RCC 7860 (cell line): ENCODE measurements around the gene NGEF.

Source experiments
- DNase-seq: peaks from one replicate; pipeline ENCODE4 v3.0.0-alpha.2; 2015; ENCODE audit warnings: low spot score
- FAIRE-seq: peaks from 2 replicates; lab custom pipeline; 2012; peaks lifted over from hg19 to GRCh38; lab: Jason Lieb, UNC

NGEF gene

DNA sequence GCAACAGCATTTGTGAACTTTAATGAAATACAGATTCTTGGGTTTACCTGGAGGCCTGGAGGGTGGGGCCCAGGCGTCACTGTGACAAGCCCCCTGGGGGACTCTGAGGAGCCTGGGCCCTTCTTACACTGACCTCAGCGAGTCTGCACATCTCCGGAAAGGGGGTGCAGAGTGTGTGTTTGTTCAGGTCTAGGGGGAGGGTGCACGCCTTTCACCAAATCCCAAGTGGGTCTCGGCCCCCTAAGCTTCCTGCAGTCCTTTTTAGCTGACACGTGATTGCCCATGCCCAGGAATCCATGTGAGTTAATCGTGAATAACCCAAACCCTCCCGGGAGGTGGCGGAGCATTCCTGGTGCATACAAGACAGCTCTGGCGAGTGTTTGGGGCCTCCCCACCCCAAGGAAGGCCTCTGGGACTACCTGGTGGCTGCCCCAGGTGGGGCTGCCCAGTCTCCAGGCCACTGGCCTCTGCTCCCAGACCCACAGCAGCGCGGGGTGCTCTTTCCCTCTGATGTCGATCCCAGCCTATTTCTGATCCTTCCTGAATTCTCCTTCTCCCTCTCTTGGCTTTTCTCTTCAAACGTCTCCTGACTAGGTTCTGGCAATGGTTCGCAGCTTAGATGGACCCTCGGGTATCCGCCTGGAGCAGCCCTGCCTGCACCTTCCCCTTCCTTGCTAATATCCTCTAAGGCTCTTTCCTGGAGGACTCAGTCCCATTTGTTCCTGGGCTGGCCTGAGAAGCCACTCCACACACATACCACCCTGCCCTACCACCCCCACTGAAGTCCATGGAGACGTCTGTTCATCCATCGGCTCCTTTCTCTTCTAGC is 10.0 kb downstream of the NGEF start:
- FAIRE-seq (no peak), DNase-seq (no peak)

GRCh38 chr2:233000886-233001750 is 11.9 kb downstream of the NGEF start:
- DNase-seq = no peak
- FAIRE-seq = no peak

DNA sequence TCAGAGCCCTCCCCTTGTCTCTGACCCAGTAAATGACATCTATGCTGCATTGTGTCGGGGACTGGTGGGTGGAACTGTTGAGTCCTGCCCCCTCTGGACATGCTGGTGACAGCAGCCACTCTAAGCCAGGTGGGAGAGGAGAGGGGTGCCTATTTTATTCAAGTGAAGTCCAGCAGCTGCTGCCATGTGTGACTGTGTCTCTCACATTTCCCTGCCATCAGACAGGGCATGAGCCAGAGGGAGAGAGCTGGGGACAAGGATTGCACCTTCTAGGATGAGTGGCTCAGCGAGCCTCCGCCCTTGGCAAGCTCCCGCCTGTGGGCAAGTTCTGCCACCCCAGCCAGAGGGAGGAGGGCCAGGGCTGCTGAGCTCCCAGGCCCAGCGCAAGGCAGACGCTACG is 13.7 kb downstream of the NGEF start:
- DNase-seq = no peak
- no peak for FAIRE-seq

DNA sequence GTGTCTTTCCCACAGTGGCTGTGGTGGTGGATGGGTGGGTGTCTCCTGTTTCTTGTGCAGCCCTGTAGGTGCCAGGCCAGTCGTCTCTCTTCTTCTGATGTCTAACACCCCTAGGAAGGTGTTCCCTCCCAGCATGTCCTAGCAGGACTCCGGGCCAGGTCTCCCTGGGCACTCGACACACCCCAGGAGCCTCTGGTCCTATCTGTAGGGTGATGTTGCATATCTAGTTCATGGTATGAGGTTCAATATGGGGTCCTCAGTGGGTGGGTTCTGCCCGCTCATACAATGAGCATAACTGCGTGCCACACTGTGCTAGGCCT is 14.4 kb downstream of the NGEF start:
- no peak for FAIRE-seq
- DNase-seq = no peak

DNA sequence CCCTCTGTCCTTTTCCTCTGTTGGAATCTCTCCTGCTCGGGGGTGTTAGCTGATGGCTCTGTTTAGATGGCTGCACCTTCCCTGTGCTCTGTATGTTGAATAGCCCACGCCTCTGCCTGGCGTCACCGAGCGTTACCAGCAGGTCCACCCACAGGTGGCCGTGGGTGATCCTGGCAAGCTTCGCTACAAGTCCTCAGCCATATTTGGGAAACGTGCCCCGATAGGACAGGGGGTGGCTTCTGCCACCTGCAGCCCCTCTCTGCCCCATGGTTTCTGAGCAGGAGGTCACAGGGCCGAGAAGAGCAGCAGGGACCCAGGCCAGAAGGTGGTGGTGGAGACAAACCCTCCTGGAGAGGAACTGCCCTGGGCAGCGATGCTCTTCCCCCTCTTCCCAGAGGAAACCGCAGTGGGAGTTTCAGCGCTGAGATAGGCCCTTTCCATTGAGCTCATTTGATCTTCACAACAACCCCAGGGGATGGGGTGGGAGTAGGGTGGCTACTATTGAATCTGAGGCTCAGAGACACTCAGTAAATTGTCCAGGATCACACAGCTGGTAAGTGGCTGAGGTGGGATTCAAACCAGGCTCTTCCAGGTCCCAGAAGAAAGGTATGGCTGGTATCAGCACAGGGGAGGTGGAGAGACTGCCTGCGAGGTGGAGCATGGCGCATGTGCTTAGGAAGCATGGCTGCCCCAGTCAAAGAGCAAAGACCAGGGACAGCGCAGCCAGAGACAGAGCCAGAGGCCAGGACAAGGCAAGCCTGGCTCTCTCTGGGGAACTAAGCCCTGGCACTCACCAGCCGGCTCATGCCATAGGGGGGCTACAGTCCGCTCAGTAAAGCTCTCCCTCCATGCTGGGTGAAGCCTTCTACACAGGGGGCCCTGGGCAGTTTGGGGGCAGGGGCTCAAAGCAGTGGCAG is 15.0 kb downstream of the NGEF start:
- no peak for FAIRE-seq
- no peak for DNase-seq

- FAIRE-seq = no peak
Measured at GRCh38 chr2:232994446-232994845, 18.6 kb downstream of the NGEF start.

DNA sequence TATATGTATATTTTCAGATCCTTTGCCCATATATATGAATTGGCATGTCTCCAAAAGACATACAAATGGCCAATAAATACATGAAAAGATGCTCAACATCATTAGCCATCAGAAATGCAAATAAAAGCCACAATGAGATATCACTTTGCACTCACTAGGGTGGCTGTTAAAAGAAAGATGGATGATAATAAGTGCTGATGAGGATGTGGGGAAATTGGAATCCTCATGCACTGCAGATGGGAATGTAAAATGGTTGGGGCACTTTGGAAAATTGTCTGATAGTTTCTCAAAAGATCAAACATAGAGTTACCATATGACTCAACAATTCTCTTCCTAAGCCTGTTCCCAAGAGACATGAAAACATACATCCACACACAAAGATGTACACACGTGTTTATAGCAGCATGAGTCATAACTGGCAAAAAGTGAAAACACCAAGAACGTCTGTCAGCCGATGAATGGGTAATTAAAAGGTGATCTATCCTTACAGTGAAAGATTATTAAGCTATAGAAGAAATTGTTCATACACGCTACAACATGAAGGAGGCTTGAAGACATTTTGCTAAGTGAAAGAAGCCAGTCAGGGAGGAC is 19.7 kb downstream of the NGEF start:
- DNase-seq (no peak), FAIRE-seq (no peak)

More at GRCh38 chr2:232994446-232994845, 18.6 kb downstream of the NGEF start:
- DNase-seq = no peak

DNA sequence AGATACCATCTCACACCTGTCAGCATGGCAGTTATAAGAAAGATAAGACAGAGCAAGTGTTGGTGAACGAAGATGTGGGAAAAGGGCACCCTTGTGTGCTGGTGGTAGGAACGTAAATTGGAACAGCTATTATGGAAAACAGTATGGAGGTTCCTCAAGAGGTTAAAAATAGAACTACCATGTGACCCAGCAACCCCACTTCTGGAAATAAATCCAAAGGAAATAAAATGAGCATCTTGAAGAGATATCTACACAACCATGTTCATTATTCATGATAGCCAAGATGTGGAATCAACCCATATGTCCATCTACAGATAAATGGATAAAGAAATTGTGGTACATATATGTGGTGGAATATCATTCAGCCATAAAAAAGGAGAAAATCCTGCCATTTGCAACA is 26.9 kb downstream of the NGEF start:
- FAIRE-seq = no peak
- DNase-seq = no peak

- DNase-seq (no peak), FAIRE-seq (no peak)
Measured at GRCh38 chr2:232984451-232985207, 28.4 kb downstream of the NGEF start.

DNA sequence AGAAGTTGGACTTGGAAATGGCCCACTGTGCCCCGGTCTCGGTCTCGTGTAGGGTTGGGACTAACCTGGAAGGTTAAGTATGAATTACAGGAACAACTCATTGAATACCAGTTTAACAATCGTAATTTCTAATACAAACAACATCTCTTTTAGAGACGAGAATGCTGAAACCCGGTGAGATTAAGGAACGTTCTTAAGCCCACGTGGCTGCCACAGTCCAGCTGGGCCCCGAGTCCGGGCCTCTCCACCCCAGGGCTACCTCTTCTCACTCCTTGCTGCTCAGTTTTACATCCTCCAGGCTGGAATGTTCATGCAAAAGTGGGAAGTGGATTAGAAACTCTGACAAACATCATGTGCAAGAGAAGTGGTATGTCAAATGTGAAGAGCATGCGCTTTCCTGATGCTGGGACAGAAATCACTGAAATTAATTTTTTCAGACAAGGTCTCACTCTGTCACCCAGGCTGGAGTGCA is 29.4 kb downstream of the NGEF start:
- no peak for FAIRE-seq
- no peak for DNase-seq

- no peak for FAIRE-seq
- no peak for DNase-seq
Measured at GRCh38 chr2:232982926-232983668, 30.0 kb downstream of the NGEF start.

DNA sequence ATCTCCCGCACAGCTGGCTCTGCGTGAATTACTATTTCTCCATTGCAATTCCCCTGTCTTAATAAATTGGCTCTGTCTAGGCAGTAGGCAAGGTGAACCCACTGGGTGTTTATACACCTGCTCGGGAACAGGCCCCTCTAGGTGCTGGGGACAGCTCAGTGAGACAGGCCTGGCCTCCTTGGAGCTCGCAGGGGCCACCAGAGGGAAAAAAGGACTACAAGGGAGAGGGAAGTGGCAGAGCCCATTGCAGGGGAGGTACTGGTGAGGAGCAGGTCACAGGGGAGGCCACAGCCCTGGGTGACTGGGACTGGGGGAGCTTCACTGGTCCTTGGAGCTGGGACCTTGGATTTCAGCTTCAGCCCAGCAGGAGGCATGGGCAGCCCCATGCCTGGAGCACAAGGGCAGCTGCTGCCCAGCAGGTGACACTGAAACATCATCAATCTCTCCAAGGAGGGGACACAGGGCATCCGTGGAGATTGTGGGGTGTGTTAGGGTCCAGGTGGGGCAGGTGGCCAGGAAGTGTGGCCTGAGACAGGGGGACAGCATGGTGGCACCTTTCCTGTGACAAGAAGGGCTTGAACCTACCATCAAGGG is 31.2 kb downstream of the NGEF start:
- DNase-seq = no peak

GRCh38 chr2:232981356-232981755 is 31.7 kb downstream of the NGEF start:
- DNase-seq (no peak), FAIRE-seq (no peak)

More for the DNA sequence above, 31.2 kb downstream of the NGEF start:
- no peak for FAIRE-seq

GRCh38 chr2:232980683-232981082 is 32.4 kb downstream of the NGEF start:
- no peak for DNase-seq
- no peak for FAIRE-seq

- DNase-seq (peak; percentile 97), FAIRE-seq (peak; percentile 96)
Measured at GRCh38 chr2:232979871-232980461, 33.1 kb downstream of the NGEF start.

- DNase-seq = no peak
- no peak for FAIRE-seq
Measured at GRCh38 chr2:232977438-232977971, 35.6 kb downstream of the NGEF start.

DNA sequence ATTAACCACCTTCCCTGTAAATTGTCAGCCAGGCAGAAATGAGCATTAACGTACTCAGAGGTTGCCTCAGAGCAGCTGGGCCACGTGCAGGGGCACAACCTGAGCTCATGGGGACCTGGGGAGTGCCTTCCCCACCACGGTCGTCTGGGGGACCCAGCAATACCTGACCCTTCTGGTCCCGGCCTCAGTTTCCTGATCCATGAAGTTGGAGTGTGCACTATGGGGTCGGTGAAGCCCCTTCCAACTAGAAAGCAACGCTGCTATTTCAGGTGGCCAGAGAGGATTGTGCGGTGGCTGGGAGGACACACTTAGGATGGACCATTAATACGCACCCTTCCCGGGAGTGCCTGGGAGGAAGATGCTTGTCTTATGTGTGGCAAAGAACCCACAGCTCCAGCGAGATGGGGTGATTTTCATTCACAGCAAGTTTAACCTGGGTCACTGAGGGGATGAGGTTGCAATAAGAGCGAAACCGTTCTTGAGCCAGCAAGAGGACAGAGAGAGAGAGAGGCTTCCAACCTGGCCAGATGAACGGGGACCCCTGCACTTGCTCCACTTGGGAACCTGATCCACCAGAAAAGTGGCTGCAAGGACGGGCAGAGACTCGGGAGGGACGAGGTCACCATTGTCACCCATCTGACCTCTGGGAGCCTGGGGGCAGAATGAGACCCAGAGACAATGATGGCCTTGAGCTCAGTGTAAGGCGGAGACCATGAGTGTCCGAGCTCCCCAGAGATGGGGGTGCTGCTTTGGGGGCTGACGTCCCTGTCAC is 36.2 kb downstream of the NGEF start:
- DNase-seq (no peak), FAIRE-seq (no peak)
